Activated naive CD4-positive, alpha-beta T cell treated with Interleukin-2 at 50 U/mL for 16 hours (primary cell): ENCODE measurements around the gene CASKIN2.
A peak's percentile ranks its signal among the peaks of the same experiment; 100 is the strongest.

Experiments used
- DNase-seq: peaks from one replicate; pipeline ENCODE4 v3.0.0-alpha.2; 2020

CASKIN2 gene, protein sequence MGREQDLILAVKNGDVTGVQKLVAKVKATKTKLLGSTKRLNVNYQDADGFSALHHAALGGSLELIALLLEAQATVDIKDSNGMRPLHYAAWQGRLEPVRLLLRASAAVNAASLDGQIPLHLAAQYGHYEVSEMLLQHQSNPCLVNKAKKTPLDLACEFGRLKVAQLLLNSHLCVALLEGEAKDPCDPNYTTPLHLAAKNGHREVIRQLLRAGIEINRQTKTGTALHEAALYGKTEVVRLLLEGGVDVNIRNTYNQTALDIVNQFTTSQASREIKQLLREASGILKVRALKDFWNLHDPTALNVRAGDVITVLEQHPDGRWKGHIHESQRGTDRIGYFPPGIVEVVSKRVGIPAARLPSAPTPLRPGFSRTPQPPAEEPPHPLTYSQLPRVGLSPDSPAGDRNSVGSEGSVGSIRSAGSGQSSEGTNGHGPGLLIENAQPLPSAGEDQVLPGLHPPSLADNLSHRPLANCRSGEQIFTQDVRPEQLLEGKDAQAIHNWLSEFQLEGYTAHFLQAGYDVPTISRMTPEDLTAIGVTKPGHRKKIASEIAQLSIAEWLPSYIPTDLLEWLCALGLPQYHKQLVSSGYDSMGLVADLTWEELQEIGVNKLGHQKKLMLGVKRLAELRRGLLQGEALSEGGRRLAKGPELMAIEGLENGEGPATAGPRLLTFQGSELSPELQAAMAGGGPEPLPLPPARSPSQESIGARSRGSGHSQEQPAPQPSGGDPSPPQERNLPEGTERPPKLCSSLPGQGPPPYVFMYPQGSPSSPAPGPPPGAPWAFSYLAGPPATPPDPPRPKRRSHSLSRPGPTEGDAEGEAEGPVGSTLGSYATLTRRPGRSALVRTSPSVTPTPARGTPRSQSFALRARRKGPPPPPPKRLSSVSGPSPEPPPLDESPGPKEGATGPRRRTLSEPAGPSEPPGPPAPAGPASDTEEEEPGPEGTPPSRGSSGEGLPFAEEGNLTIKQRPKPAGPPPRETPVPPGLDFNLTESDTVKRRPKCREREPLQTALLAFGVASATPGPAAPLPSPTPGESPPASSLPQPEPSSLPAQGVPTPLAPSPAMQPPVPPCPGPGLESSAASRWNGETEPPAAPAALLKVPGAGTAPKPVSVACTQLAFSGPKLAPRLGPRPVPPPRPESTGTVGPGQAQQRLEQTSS (N-terminal part only)

DNA sequence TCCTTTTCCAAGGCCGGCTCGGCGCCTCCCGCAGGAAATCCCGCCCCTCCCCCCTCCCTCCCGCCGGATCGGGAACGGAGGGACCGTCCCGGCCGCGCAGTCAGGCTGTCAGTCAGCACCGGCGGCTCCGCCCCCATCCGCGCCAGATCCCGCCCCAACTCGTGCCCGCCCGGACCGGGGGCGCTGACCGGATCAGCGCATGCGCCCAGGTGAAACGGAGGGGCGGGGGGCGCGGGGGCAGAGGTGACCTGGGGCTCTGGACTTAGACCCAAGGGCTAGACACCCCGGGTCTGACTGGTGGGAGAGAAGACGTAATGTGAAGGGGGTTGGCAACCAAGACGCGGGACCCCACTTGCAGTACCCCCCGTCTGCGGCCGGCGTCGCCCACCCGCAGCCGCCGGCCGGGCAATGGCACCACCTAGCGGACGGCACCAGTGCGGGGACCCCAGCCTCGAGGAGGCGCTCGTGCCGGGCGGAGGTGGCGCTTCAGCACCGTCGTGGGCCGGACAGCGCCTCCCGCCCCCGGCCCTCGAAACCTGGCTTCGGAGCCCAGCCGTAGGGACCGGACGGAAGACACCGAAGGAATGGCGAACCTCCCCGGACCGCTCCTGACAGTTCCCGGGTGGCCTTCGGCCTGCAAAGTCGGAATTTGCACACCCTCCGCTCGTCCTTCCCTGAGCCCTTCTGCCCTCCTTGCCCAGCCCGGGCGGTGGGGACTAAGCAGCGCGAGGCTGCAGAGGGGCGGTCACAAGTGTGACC, at the start of gene CASKIN2:
TSS of gene CASKIN2 (minus strand) at position 42 of the 759 bp plus-strand sequence. CDS start 1,733 bp downstream, outside the sequence.
- peak; percentile 83 for DNase-seq

DNA sequence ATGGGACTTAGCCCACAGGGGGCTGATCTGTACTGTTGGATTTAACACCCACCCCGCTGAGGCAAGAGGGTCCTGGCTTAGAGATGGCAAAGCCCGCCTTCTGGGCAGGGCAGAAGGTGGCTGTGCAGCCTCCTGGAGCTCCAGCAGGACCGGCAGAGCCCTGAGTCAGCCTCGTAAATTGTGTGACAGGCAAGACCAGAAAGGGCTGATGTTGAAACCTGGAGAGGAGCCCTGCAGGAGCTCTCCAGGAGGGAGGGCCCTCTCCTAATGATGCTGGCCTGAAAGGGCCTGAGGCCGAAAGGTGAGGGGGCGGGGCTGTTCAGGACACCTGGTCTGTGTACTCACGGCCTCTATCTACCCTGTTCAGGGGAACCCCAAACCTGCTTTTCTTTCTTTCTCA, 49.7 kb upstream of the CASKIN2 start:
- no peak for DNase-seq

DNA sequence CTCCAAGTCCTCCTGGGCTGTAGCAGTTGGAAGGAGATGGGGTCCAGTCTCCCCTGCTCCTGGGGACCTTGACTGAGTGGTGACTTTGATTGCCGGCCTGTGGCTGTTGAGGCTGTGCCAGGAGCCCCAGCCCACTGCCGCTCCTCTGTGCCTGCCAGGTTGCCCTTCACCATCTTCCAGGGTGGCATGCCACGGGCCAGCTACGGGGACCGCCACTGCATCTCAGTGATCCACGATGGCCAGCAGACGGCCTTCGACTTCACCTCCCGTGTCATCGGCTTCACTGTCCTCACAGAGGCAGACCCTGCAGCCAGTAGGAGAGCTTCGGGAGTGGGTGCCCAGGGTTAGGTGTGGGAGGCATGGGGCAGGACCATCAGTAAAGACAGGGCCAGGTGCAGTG, 48.9 kb upstream of the CASKIN2 start:
- no peak for DNase-seq

DNA sequence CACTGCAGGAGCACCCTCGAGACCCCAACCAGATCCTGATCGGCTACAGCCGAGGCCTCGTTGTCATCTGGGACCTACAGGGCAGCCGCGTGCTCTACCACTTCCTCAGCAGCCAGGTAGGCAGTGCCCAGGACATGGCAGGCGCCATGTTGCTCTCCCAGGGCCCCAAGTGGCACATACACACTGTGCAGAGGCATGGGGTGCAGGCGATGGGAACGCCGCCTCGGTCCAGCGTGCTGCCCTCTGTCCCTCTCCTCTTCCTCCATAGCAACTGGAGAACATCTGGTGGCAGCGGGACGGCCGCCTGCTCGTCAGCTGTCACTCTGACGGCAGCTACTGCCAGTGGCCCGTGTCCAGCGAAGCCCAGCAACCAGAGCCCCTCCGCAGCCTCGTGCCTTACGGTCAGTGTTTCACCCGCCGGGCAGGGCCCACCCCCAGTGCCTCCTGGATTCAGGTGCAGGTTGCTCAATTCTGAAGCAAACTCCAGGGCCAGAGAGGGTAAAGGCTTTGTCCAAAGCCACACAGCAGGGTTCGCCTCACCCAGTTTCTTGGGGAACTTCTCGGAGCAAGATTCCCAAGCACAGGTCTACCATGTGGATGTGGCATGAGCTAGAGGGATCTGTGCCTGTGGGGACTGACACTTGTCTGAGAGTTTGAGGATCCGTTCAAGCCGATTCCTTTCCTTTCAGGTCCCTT, 47.9 kb upstream of the CASKIN2 start:
- no peak for DNase-seq

DNA sequence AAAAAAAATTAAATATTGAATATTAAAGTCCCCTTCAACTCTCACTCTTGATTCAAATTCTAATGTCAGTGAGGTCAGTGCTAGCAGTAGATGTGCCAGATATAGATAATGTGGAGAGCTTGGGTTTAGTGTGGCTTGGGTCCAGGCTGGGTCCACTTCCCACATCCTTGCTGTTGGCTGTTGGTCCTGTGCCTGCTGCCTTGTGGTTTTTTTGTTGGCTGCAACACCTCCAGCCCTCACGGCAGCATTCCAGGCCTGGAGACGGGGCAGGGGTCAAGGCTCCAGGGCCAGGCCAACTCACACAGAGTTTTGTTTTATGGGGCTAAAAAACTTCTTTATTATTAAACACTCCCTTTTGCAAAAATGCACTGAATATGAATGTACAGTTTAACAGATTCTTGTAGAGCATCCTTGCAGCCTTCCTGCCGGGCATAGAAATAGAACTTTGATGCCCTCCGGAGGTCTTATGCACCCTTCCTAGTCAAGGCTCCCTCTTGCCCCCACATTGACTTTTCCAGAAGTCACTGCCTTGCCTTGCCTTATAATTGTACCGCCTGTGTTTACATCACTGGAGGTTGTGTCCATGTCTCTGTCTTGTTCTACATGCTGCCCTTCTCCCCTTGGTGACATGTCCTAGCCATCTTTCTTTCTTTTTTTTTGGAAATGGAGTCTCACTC, 46.7 kb upstream of the CASKIN2 start:
- DNase-seq: no peak

DNA sequence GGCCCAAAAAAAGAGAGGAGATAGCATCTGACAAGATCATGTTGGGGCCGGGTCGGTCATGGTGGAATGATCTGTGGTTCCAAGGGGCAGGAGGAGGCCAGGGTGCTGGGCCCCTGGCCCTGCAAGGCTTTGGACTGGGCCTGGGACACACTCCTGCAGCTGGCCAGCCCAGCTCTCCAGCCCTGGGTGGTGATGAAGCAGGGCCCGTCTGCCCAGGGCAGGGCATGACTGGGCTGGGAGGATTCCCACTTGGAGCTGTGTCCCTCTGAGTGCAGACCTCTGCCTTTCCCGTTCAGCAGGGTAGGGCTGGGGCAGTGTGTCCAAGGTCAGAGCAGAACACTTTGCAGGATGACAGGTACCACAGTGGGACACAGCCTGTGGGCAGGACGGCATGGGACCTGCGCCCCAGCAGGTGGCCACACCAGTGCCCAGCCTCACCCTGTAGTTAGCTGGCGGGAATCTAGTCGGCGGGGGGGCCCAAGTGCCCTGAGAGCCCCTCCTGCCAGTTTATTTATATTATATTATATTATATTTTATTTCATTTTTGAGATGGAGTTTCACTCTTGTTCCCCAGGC, 44.7 kb upstream of the CASKIN2 start:
- no peak for DNase-seq

DNA sequence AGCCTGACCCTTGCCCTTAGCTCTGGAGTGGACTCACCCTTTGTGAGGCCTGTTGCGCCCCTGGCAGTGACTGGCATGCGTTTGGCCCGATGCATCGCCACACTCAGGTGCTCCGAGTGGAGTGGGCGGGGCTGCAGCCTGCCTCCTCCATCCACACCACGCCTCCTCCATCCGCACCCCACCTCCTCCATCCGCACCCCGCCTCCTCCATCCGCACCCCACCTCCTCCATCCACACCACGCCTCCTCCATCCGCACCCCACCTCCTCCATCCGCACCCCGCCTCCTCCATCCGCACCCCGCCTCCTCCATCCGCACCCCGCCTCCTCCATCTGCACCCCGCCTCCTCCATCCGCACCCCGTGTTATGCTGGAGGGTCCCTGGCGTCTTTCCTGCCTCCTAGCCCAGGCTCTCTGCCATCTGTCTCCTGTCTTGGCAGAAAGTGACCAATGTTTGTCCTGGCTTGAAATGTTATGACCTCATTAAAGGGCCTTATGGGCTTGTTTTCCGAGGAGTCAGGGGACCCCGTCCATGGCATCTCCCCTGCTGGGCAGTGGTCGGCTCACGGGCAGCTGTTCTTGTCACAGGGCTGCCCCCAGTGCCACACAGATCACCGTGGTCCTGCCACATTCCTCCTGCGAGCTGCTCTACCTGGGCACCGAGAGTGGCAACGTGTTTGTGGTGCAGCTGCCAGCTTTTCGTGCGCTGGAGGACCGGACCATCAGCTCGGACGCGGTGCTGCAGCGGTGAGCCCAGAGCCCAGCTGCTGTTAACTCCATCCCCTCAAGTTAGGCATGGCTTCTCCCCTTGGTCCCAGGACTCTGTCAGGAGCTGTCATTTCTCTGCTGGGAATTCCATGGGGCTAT, 43.6 kb upstream of the CASKIN2 start:
- no peak for DNase-seq

DNA sequence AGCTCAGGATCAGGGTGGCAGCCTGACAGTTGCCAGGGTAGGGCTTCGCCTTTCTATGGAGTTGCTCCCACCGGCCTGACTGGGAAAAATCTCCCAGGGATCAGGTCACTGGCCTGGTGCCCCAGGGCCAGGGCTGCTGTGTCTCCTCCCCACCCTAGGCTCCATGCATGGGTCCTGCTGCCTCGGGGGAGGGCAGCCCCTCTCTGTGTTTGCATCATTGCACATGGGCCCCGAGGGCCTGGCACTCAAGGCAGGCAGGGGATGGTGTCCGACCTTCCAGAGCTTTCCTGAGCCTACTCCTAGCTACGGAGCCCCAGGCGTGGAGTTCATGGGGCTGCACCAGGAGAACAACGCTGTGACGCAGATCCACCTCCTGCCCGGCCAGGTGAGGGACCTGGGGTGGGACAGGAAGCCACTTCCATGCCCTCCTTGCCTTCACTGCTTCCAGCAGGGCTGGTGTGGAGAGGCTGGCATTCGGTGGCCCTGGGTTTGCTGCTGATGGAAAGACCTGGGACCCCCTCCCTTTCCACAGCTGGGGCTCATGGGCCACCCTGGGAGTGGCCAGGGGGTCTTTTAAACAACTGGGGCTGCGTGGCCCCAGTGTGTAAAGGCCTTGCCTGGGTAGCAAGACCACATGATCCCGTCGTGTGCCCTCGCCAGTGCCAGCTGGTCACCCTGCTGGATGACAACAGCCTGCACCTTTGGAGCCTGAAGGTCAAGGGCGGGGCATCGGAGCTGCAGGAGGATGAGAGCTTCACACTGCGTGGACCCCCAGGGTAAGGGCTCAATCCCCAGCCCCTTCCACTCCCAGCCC, 42.7 kb upstream of the CASKIN2 start:
- no peak for DNase-seq

DNA sequence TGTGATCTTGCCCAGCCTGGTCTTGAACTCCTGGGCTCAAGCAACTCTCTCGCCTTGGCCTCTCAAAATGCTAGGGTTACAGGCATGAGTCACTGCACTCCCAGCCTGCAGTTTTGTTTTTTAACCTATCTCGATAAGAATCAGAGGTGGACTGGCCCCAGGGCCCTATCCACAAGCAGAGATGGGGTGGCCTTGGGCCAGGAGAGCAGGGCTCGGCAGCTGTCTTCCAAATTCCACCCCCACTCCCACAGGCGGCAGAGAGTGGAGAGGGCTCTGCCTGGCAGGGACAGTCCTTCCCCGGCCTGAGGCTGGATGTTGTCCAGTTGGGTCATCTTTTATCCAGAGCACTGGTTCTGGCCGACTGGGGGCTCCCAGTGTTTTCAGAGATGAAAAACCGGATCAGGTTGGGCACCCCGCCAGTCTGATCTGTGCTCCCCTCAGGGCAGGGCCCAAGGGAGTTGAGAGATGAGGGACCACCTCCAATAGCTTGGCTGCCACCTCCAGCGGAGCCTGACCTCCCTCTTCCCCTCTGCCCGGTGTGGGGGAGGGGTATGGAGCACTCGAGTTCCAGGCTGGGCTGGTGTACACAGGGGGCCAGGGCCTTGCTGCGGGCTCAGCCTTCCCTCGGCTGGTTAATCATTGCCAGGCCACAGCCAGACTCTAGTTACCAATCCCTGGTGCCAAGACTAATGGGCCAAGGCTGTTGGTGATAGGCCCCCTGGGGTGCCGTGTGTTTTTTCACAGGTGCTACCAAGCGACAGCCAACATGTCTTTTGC, 41.9 kb upstream of the CASKIN2 start:
- no peak for DNase-seq

DNA sequence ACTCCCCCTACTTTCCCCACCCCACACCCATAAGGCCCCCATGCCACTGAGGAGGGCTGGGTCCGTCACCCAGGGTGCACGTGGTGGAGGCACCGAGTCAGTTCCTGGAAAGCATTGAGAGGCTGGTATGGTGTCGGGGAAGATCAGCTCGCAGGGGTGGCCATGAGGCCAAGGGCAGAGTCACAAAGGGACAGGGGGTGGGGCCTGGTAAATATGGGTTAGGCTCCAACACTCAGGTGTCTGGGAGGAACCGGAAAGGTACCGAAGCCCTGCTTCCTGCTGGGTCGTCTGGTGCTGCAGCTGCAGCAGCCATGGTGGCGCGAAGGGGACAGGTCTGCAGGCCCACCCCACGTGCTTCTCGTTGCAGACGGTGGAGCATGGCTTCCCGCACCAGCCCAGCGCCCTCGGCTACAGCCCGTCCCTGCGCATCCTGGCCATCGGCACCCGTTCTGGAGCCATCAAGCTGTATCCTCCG, 40.4 kb upstream of the CASKIN2 start:
- no peak for DNase-seq

DNA sequence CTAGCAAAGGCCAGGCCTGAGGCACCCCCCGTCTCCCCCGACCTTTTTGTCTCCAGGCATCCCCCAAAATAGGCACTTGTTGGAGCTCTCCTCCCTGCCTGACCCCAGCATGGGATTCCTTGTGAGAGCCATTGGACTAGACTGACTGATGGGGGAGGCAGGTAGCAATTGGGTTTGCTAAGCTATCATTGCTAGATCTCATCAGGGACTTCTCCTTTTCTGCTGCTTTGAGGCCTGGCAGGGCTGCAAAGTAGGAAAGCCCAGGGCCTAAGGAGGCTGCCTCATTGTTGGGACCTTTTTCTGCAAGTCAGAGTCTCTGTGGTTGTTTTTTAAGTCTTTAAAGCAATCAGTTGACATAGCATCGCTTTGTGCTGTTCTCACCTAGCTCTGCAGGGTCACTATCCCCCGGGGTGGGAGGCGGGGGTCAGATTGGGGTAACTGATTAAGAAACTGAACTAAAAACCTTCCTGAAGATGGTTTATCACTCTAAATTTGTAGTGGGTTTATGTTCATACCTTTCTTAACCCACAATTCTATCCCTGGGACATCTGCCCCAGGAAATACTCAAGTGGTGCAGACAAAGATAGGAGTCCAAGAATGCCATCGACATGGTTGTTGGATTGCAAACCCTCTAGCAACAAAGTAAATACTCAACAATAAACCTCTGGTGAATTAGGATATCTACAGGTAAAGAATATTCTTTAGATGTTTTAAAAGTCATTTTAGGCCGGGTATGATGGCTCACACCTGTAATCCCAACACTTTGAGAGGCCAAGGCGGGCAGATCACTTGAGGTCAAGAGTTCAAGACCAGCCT, 38.2 kb upstream of the CASKIN2 start:
- DNase-seq: no peak

DNA sequence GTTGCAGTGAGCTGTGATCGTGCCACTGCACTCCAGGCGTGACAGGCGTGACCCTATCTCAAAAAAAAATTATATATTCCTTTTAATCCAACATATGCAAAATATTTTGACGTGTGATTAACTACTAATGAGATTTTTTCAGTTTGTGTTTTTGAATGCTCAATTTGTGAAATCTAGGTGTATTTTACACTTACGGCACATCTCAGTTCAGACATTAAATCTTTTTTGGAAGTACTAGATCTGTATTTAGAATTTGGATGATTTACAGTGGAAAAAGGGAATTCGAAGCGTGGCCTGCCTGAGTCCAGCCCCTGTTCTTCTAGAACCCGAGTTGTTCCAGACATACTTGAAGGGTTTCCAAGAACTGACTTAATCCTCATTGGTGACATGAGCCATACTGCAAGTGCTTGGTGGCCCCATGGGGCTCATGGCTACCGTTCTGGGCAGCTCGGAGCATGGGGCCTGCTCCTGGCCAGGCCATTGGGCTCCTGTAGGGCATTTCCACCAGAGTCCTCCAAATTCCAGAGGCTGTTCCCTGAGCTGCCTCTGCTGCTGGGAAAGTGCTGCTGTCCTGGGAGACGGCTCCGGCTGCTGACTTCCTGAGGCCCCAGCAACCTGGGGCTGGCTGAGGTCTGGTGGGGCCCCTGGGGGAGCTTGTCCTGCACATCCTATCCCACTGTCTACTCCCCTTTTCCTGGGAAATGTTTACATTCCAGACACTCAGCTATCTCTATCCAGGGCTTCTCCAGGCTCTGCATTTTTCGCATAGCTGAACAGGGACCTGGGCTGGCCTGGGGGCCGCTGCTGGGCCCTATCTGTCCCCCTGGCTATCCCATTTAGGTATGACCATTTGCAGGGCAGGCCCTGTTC, 37.3 kb upstream of the CASKIN2 start:
- DNase-seq: no peak

DNA sequence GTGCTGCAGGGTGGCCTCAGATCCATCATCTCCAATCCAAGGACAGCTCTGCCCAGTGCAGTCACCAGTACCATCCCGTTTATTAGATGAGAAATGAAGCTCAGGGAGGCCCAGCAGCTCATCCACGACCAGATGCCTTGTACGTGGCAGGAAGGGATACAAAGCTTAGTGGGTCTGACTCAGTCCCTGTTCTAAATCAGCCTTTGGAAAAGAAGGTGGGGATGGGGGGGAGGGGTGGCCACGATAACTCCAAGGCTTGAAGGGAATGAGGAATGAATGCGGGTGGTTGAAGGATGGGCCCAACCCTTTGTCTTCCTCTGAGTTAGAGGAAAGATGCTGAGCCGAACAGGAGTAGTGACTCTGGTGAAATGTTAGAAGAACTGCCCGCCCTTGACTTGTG, 35.9 kb upstream of the CASKIN2 start:
- DNase-seq: no peak

DNA sequence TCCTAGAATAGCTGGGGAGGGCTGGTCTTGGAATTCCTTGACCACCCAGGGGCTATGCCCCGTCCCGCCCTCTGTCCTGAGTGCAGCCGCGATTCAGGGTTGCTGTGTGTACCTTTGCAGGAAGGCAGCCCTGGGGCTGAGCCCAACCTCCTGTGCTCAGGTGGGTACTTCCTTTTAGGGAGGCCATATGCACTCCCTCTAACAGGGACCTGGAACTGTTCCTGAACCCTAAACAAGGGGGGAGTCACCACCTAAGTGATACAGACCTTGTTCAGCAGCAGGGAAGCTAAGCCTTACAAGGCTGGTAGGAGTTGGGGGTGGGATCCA, 34.8 kb upstream of the CASKIN2 start:
- no peak for DNase-seq

DNA sequence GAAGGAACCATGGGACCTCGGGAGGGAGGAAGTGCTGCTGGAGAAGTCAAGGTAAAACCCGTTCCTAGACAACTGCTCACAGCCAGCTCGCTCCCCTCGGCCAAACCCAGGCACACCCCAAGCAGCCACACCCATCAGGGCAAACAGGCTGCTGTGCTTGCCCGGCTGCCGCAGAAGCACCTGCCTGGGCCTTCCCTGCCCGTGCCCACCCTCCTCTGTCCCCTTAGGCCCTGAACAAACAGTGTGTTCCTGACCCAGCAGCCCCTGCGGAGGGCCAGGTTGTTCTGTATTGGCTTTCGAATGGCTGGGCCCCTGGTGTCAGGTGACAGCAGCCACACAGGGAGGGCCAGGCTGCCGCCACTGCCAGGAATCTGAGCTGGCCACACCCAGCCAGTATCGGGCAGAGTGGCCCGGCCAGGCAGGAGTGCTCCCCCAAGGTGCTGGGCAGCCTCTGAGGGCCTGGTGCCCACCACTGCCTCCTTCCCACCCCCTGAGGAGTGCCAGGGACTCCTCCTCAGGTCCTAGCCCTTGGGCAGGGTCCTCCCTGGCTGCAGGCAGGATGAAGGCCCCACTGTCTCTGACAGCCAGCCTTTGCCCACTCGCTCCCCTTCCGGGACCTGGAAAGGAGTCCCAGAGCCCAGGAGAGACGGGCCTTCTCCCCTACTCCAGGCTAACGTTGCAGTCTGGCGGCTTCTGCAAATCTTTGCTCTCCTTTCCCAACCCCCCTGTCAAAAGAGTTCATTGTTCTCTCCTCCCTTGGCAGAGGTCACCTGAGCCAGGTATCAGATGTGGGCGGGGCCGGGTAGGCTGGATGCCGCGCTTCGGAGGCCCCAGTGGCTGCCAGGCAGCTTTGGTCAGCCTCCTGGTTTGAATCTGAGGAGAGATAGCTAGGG, 34.2 kb upstream of the CASKIN2 start:
- no peak for DNase-seq
